HUDEP-2 (cell line): ENCODE data around the gene GPC5.
A peak's percentile ranks its signal among the peaks of the same experiment; 100 is the strongest.
"Not testable (repeated sequence)": the region's sequence is repeated elsewhere in the genome, so short reads cannot be mapped to it uniquely, and the experiment has no call there.

Experiments used
- DNase-seq, 76 experiments: peaks; one replicate each; lab custom pipeline; 2025; ENCODE audit not compliant: unreplicated experiment in 76 of 76; lab: John Stamatoyannopoulos, UW

The GPC5 gene

GRCh38 chr13:92197669-92198068 lies 799.2 kb downstream of the GPC5 start:
- DNase-seq = no peak

GRCh38 chr13:92218615-92219014 lies 820.2 kb downstream of the GPC5 start:
- no peak for DNase-seq

- DNase-seq = no peak
Measured at GRCh38 chr13:92221916-92222315, 823.5 kb downstream of the GPC5 start.

- peak in 11 of 76 experiments; percentile 0 to 47 (median 12) for DNase-seq
Measured at GRCh38 chr13:92224052-92224821, 825.8 kb downstream of the GPC5 start.

- no peak for DNase-seq
Measured at GRCh38 chr13:92224825-92225224, 826.4 kb downstream of the GPC5 start.

- no peak for DNase-seq
Measured at GRCh38 chr13:92225861-92226260, 827.4 kb downstream of the GPC5 start.

- no peak for DNase-seq
Measured at GRCh38 chr13:92232871-92233270, 834.5 kb downstream of the GPC5 start.

- DNase-seq = no peak
Measured at GRCh38 chr13:92251671-92252210, 853.3 kb downstream of the GPC5 start.

- DNase-seq = no peak
Measured at GRCh38 chr13:92255526-92255925, 857.1 kb downstream of the GPC5 start.

GRCh38 chr13:92256211-92256610 lies 857.8 kb downstream of the GPC5 start:
- no peak for DNase-seq

- DNase-seq = no peak
Measured at GRCh38 chr13:92259046-92259445, 860.6 kb downstream of the GPC5 start.

GRCh38 chr13:92259523-92259922 lies 861.1 kb downstream of the GPC5 start:
- DNase-seq = no peak

- DNase-seq = no peak
Measured at GRCh38 chr13:92260363-92260762, 861.9 kb downstream of the GPC5 start.

GRCh38 chr13:92262100-92262788 lies 863.8 kb downstream of the GPC5 start:
- no peak for DNase-seq

- DNase-seq = no peak
Measured at GRCh38 chr13:92265408-92265807, 867.0 kb downstream of the GPC5 start.

GRCh38 chr13:92270990-92271389 lies 872.6 kb downstream of the GPC5 start:
- DNase-seq = no peak

GRCh38 chr13:92272177-92272576 lies 873.8 kb downstream of the GPC5 start:
- DNase-seq = no peak

GRCh38 chr13:92280986-92281385 lies 882.6 kb downstream of the GPC5 start:
- not testable (repeated sequence) for DNase-seq

- DNase-seq = not testable (repeated sequence)
Measured at GRCh38 chr13:92290718-92291307, 892.4 kb downstream of the GPC5 start.

GRCh38 chr13:92294533-92294932 lies 896.1 kb downstream of the GPC5 start:
- not testable (repeated sequence) for DNase-seq

GRCh38 chr13:92296154-92296671 lies 897.8 kb downstream of the GPC5 start:
- not testable (repeated sequence) for DNase-seq
